HG02943 (cell line): ENCODE measurements around the gene SERAC1.

Experiments used
- ATAC-seq: cut with Tn5 transposase; IDR thresholded peaks from one replicate; pipeline ENCODE4 v1.9.1; 2021; ENCODE audit warnings: mild to moderate bottlenecking, low read depth, moderate library complexity; ENCODE audit not compliant: unreplicated experiment

SERAC1 gene

DNA sequence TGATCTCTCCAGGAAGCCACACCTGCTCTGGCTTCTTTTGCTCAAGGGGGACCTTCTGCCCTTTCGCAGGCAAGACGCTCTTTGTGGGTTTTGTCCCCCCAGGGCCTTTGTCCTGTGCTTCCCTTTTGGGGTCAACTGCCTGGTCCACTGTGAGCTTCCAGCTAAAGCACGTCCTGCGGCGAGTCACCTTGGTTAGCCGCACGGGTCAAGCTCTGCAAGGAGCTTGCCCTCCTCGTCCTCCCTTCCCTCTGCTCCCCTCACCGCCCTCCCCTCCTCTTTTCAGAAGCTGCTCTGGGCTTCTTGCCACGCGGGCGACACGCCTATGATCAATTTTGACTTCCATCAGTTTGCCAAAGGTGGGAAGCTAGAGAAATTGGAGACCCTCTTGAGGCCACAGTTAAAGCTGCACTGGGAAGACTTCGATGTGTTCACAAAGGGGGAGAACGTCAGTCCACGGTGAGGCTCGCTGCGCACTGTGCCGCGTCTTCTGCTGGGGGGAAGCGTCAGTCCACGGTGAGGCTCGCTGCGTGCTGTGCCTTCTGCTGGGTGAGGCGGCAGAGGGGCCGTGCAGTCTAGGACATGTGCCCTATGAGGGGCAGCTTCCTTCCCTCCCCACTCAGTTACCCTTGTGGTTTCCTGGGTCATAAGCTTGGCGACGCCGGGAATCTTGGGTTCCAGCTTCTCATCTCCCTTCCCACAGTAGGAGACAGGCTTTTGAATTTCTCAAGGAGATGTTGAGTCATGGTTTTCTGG lies 106.2 kb downstream of the SERAC1 start:
- no peak for ATAC-seq

DNA sequence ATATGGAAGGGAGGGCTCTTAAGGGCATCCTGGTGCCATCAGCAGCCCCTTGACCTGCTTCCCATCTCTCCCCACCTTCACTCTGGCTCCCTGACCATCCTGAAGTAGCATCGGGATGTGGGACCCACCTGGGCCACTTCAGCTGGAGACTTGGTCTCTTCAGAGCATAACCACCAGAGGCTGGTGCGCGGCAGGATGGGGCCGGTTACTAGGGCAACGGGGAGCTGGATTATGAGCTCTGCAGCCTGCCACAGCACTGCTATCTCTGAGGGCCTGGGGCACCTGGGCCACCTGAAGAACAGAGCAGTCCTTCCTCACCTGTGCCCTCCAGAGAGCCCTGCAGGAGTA lies 106.7 kb downstream of the SERAC1 start:
- no peak for ATAC-seq

DNA sequence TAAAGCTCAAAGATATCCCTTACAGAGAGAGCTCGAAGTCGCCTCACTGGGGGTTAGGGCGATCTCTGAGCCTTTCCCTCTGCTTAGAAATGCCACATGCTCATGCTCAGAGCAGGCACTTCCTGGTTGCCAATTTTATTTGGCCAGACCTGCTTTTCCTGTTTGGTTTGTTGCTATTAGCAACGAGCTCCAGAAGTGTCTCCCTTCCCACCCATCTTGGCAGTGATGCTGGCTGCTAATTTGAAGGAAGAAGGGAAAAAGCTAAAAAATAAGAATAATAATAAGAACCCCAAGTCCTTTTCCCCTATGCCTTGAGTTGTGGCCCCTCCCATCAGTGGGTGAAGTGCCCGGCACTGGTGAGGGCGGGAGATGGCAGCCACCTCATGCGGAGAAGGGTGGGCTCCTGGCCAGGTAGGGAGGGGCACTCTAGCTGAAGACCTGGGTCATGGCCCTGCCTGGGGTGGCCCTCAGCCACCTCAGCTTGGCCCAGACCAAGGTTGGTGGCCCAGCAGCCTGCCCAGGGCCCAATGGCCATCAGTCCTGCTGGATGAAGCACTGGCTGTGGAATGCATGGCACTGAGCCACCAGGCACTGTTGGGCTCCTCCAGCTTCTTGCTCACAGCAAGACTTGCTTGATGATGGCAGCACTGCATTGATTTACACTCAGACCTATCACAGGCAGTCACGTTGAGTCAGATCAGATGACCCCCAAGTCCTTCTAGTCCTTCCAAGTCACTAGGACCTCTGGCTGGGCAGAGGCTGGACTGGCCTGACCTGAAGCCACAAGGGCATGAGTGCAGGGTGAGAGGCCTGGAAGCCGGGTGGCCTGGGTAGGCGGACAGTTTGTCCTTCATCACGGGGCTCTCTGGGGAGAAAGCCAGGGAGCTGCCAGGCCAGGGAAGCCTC lies 107.4 kb downstream of the SERAC1 start:
- ATAC-seq, result no peak
